Hematopoietic multipotent progenitor cell treated with erythropoietin and hydrocortisone succinate and interleukin-3 and kit ligand, for 17 days (in vitro differentiated cells): ENCODE results near the gene DYNC2I2.
"Not testable (repeated sequence)": the region's sequence is repeated elsewhere in the genome, so short reads cannot be mapped to it uniquely, and the experiment has no call there.

Source experiments
- DNase-seq: peaks from one replicate; pipeline ENCODE4 v3.0.0-alpha.2; 2015; ENCODE audit warnings: low spot score

Gene DYNC2I2

GRCh38 chr9:128614728-128615127, 41.9 kb downstream of the DYNC2I2 start:
- no peak for DNase-seq

GRCh38 chr9:128611600-128612394, 44.9 kb downstream of the DYNC2I2 start:
- DNase-seq = no peak

GRCh38 chr9:128610897-128611296, 45.8 kb downstream of the DYNC2I2 start:
- DNase-seq = no peak

GRCh38 chr9:128607642-128608350, 48.9 kb downstream of the DYNC2I2 start:
- DNase-seq = no peak

GRCh38 chr9:128603697-128604096, 53.0 kb downstream of the DYNC2I2 start:
- DNase-seq = no peak

DNA sequence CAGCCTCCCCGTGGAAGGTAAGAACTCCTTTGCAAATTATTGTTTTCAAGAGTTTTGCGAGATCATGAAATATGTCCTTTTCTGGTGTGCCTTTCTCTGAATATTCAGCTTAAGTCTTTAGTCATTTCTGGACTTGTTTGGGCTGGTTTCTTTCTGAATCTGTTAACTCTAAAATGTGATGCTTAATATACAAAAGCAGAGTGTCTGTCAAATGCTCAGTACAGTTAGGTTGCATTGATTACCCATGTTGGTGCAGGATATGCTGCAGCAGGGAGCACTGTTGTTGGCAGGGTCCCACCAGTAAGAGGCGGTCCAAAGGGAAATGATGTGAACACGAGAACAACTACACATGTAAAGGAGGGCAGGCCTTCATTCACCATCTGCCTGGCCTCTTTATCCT, 56.5 kb downstream of the DYNC2I2 start:
- DNase-seq = no peak

DNA sequence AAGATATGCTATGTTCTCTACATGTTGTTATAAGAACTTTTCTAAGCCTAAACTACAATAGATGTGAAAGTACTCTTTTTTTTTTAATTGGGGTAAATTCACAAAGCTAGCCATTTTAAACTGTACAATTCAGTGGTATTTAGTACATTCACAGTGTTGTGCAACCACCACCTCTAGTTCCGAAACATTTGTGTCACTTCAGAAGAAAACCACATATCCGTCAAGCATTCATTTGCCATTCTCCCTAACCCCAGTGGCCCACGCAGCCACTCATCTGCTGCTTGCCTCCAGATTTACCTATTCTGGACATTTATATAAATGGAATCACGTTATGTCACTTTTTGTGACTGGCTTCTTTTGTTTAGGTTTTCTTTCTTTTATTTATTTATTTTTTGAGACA, 61.2 kb downstream of the DYNC2I2 start:
- no peak for DNase-seq

DNA sequence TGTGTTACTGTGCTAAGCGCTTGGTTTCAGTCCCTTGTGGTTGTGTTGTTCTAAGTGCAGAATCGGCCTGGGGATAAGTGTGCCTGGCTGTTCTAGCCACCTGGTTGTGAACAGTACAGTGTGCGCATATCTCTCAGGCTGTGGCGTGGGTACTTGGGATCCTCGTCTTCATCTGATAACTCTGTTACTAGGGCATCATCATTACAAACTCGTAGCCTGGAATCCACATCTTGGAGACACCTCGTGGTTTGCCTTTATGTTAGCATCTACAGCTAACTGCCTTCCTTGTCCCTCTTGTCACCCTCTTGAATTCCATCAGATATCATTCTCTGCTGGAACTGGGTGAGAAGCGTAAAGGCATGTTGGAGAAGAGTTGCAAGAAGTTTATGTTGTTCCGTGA, 62.8 kb downstream of the DYNC2I2 start:
- DNase-seq = no peak

GRCh38 chr9:128593039-128593438, 63.6 kb downstream of the DYNC2I2 start:
- DNase-seq = no peak

DNA sequence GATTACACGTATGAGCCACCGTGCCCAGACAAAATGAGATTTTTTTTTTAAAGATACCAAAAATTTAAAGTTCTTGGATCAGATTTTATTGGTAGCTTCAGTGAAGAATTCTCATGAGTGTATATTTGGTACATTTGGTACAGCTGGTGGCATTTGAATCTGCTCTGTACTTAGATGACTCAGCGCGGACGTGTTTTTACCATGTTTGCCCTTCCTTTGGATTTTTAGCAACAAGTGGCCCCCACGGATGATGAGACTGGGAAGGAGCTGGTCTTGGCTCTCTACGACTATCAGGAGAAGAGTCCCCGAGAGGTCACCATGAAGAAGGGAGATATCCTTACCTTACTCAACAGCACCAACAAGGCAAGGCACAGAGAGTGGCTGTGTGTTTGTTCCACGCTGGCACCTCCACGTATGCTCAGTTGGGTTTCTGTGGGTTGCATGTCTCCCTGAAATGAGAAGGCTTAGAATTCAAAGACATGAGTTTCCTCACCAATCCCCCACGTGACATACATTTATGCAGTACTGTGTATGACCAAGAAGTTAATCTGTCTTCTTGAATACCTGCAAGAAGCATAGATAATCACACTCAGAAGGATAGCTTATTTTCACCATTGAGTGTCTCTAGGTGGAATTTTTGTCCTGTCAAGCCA, 67.9 kb downstream of the DYNC2I2 start:
- DNase-seq = no peak

DNA sequence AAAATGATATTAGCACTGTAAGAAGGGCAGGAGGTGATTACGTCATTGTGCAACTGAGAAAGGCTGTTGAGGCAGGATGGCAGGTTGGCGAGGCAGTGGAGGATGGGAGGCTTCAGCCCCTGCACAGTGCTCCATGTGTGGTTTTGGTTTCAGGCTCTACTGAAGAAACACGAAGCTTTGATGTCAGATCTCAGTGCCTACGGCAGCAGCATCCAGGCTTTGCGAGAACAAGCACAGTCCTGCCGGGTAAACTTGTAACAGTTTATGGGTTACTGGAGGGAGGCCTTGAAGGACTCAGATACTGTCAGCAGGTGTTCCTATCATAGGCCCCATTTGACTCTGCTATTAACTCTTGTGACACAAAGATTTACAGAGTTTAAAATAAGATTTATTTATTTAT, 69.2 kb downstream of the DYNC2I2 start:
- DNase-seq = no peak

- DNase-seq = not testable (repeated sequence)
Observed at GRCh38 chr9:128586934-128587333, 69.7 kb downstream of the DYNC2I2 start.

- not testable (repeated sequence) for DNase-seq
Observed at GRCh38 chr9:128585155-128585554, 71.5 kb downstream of the DYNC2I2 start.
